NCI-H2107 treated with DMSO at 0.1 percent for 48 hours (cell line): ENCODE data around the gene PLOD2.

Experiments
- DNase-seq: peaks from one replicate; lab custom pipeline; 2025; ENCODE audit not compliant: unreplicated experiment; lab: John Stamatoyannopoulos, UW

PLOD2 gene

DNA sequence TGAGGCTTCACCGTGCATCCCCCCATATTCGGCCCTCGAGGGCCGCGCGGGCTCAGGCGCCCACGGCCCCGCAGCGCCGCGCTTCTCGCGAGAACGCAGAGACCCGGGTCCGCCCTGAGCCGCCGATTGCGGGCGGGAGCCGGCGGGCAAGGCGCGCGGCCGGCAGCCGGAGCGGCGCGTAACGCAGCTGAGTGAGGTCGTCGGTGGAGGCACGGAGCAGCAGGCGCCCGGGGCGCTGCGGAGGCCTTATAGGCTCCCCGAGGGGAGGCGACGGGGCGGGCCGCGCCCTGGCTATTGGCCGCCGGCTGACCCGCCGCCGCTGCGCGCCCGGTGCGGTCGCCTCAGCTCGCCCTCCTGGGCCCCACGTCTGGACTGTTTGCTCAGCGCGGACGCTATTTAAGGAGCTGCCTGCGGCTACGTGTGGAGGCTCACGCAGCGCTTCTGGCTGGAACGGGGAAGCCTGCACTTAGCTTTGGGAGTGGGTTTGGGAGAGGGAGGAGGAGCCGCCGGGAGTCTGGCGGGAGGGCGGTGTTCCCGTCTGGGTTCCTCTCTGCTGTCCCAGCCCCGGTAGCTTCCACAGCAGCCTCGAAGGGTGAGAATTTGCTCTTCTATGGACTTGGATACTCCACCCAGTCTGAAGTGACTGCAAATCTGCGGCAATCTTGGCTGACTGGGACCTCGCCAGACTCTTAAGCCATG, at the start of gene PLOD2:
PLOD2 (minus strand) TSS at position 221 of the 699 bp plus-strand sequence; CDS start at position 26, 195 bp downstream.
- peak; percentile 72 for DNase-seq

DNA sequence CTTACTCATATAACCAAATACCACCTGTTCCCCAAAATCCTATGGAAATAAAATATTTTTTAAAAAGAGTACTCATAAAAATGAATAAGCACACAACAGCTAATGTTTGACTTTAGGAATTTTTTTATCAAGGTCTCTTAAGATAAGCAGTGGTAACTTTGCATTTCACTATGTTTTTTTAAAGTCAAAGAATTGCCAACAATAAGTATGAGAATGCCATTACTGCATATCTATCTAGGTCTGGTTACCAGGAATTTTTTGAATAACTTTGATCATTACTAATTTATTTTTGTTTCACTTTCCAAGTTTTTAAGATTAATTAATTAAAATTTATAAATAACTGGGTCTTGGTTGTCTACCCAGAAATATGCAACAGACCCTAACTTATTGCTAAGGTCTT, 48.4 kb upstream of the PLOD2 start:
- no peak for DNase-seq

DNA sequence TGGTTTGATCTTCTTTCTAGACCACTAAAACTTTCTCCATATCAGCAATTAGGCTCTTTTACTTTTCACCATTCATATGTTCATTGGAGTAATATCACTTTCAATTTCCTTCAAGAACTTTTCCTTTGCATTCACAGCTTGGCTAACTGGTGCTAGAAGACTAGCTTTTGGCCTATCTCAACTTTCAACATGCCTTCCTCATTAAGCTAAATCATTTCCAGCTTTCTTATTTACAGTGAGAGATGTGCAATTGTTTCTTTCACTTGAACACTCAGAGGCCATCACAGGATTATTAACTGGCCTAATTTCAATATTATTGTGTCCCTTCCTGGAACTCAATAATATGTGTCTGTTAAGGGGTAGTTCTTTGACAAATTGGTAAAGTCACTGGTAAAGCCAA, 42.8 kb upstream of the PLOD2 start:
- DNase-seq, result no peak

DNA sequence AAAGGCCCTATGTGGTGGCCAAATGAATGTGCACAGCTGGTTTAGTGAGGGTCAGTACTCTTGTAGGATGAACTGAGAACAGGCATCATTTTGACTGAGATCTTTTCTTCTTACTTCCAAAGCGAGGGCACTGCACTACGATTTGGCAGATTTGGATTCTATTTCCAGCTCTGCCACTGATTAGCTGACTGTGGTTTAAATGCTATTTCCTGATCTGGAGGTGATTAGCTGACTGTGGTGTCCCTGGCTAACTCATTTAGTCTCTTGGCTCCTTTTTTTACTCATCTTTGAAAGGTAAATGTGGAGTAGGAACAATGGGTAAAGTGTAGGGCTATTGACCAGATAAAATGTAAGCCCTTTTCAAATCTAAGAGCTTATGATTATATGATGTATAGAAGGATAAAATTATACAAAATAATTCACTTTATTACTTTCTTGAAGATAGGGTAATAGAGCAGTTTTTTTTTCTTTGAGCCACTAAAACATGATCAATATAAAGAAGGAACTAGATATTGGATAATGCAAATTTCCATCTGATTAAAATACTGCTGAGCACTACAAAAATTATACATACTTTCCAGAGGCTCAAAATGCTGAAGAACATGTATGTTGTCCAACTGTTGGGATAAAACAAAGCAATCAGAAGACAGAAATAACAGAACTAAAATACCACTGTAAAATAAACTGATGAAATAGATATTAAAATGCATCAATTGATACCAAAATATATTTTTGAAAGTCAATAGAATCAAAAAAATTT, 39.7 kb upstream of the PLOD2 start:
- no peak for DNase-seq

- no peak for DNase-seq
Observed at GRCh38 chr3:146199762-146200161, 38.8 kb upstream of the PLOD2 start.

- no peak for DNase-seq
Observed at GRCh38 chr3:146196789-146197188, 35.8 kb upstream of the PLOD2 start.

DNA sequence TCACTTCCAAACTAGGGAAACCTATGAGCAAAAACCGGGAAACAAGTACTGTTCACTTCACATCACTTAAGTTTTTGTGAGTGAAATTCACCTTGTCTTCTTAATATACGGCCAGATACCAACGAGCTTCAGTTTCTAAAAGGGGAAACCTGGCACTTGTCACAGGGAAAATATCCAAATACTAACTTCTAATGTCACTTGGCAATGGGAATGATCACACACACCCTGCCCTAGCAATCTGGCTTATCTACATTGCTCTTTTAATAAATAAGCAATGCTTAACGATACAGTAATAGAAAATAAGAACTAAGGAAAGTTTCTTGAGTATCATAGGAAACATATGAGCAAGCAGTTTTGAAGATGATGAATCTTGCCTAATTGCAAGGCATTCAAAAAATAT, 34.6 kb upstream of the PLOD2 start:
- no peak for DNase-seq

DNA sequence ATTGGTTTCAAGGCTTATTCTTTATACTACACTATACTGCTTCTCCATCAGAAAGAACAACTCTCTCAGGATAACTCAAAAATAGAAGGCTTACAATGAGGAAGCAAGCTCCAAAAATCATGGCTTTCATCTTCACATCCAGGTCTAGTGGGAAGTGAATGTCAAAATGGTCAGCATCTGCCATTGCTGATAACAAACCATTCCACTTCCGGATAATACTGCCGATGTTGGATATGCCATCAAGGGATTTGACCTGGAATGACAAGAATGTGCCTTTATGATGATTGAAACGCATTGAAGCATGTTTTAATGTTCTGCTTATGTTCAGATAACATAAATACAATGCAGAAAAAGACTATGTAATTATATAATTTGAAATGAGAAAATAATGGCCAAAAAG, 34.0 kb upstream of the PLOD2 start:
- DNase-seq, result no peak

DNA sequence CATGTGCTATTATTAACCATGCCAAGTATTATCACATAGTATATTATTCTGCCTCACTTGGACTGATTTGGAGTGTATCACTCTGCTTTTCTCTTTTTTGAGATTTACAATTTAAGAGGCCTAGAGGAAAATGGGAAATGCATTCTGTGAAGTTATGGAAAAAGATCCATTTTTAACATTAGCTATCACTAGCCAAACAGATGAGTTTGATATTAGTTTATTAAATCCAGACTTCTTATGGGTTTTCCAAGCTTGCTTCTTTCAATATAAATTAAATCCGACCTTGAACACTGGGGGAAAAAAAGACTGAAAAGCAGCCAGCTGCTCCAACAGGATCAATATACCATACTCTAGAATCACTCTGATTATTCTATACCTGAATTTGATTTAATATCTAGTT, 30.1 kb upstream of the PLOD2 start:
- no peak for DNase-seq

DNA sequence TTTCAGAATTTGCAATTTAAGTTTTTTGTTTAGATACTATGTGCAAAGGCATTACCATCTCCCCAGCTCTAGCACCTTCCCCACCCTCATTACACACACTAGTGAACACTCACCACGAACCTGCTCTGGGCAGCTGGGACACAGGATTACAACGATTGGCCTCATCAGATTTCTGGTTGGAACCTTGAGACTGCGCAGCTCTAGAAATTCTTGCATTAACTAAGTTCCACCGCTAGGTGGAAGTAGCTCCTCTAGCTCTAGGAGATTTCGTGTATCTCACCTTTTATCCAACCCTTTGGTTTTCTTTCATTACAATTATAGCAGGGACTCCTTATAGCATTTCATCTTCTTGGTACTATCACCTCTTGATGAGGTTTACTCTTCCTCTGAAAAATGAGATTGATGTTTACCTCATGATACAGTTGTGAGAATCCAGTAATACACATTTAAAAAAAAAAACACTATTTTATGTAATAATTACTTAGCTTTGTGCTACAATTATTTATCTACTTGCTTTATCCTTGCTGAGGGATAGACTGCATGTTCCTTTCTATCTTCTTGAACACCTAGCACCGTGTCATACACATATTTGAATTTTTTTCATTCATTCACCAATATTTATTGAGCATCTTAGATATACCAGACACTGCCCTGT, 28.7 kb upstream of the PLOD2 start:
- DNase-seq, result peak; percentile 83

DNA sequence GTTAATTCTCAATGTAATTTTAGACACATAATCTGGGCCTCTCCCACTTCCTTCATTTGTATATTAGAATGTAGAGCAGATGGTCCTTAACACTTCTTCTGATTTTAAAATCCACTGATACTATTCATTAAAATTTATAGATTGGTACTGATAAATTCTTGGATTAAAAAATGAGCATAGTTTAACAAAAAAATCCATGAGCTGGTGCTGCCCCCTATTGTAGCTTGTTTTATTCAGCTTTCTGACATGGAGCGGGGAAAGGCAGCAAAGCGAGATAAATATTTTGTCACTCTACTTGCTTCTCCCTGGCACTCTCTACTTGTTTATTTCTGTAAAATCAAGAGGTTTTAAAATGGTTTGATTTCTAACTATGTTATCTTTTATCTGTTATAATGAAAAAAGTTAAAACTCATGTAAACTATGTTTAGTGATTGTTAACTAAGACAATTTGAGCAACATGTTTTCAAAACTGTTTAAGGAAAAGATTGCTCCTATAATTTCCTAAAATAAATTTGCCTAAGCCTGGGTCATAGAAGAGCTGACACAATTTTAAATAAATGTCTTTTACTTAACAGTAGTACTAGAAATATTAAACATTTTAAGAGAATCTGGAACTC, 26.5 kb upstream of the PLOD2 start:
- DNase-seq, result peak; percentile 35

- no peak for DNase-seq
Observed at GRCh38 chr3:146184241-146185015, 23.4 kb upstream of the PLOD2 start.

DNA sequence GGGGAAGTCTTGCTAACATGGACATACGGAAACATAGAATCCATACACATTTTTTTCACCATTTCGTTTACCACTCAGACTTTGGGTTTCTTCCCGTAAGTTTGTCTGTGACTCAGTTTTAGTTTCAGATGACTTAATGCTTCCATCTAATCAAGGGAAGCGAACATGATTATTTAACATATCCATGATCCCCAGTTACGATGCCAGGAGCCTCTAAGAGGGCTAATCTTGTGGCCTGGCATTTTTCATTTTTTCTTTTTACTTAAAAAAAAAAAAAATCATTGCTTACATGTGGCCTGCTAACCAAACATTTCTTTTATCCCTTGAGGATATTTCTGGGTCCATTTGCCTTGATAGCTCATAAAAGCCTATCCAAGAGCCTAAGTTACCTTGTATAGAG, 20.2 kb upstream of the PLOD2 start:
- DNase-seq, result no peak

- DNase-seq, result no peak
Observed at GRCh38 chr3:146180376-146180775, 19.4 kb upstream of the PLOD2 start.

- no peak for DNase-seq
Observed at GRCh38 chr3:146178006-146178689, 17.2 kb upstream of the PLOD2 start.

- DNase-seq, result no peak
Observed at GRCh38 chr3:146177519-146177918, 16.5 kb upstream of the PLOD2 start.

- DNase-seq, result no peak
Observed at GRCh38 chr3:146177072-146177471, 16.1 kb upstream of the PLOD2 start.

GRCh38 chr3:146172586-146172985, 11.6 kb upstream of the PLOD2 start:
- no peak for DNase-seq

- DNase-seq, result no peak
Observed at GRCh38 chr3:146170591-146170990, 9.6 kb upstream of the PLOD2 start.

- no peak for DNase-seq
Observed at GRCh38 chr3:146169891-146170290, 8.9 kb upstream of the PLOD2 start.
